ENCODE results near the gene SWAP70.

Gene SWAP70

GRCh38 chr11:9796266-9796665 is 132.4 kb downstream of the SWAP70 start:
- H3K27ac ChIP-seq (ENCODE audit: low read depth, low read length), result no peak overlapping the region
- H3K4me1 ChIP-seq (ENCODE audit: control insufficient read depth, insufficient read depth, low read length), result peaks cover 1% of the 10 kb centered on the region; the same call in 1 of the 2 replicates
- no peaks in the 10 kb centered on the region for H3K36me3 ChIP-seq (ENCODE audit: control insufficient read depth, insufficient read depth, low read length)
- H3K4me3 ChIP-seq (ENCODE audit: low read depth, low read length), result no peak overlapping the region
- no peaks in the 10 kb centered on the region for H3K27me3 ChIP-seq (ENCODE audit: control insufficient read depth, insufficient read depth, low read length)
- no peaks in the 10 kb centered on the region for H3K9me3 ChIP-seq (ENCODE audit: control insufficient read depth, insufficient read depth, low read length)
- H3K9ac ChIP-seq (ENCODE audit: low read depth, low read length), result no peak overlapping the region

GRCh38 chr11:9796854-9797253 is 133.0 kb downstream of the SWAP70 start:
- Histone ChIP-seq H3K27me3 (ENCODE audit: control insufficient read depth, insufficient read depth, low read length) (no peaks in the 10 kb centered on the region), H3K4me3 (ENCODE audit: low read depth, low read length) (no peak overlapping the region), H3K36me3 (ENCODE audit: control insufficient read depth, insufficient read depth, low read length) (no peaks in the 10 kb centered on the region), H3K27ac (ENCODE audit: low read depth, low read length) (no peak overlapping the region), H3K9me3 (ENCODE audit: control insufficient read depth, insufficient read depth, low read length) (no peaks in the 10 kb centered on the region), H3K9ac (ENCODE audit: low read depth, low read length) (no peak overlapping the region), H3K4me1 (ENCODE audit: control insufficient read depth, insufficient read depth, low read length) (peaks cover 7% of the 10 kb centered on the region)

GRCh38 chr11:9797300-9797699 is 133.4 kb downstream of the SWAP70 start:
- H3K4me3 ChIP-seq (ENCODE audit: low read depth, low read length), result no peak overlapping the region
- no peaks in the 10 kb centered on the region for H3K27me3 ChIP-seq (ENCODE audit: control insufficient read depth, insufficient read depth, low read length)
- no peak overlapping the region for H3K27ac ChIP-seq (ENCODE audit: low read depth, low read length)
- no peak overlapping the region for H3K9ac ChIP-seq (ENCODE audit: low read depth, low read length)
- no peaks in the 10 kb centered on the region for H3K9me3 ChIP-seq (ENCODE audit: control insufficient read depth, insufficient read depth, low read length)
- H3K36me3 ChIP-seq (ENCODE audit: control insufficient read depth, insufficient read depth, low read length), result no peaks in the 10 kb centered on the region
- H3K4me1 ChIP-seq (ENCODE audit: control insufficient read depth, insufficient read depth, low read length), result peaks cover 11% of the 10 kb centered on the region

GRCh38 chr11:9799886-9800285 is 136.0 kb downstream of the SWAP70 start:
- no peak overlapping the region for H3K27ac ChIP-seq (ENCODE audit: low read depth, low read length)
- no peak overlapping the region for H3K9ac ChIP-seq (ENCODE audit: low read depth, low read length)
- peaks cover 30% of the 10 kb centered on the region for H3K4me1 ChIP-seq (ENCODE audit: control insufficient read depth, insufficient read depth, low read length)
- no peaks in the 10 kb centered on the region for H3K9me3 ChIP-seq (ENCODE audit: control insufficient read depth, insufficient read depth, low read length)
- H3K27me3 ChIP-seq (ENCODE audit: control insufficient read depth, insufficient read depth, low read length), result no peaks in the 10 kb centered on the region
- no peak overlapping the region for H3K4me3 ChIP-seq (ENCODE audit: low read depth, low read length)
- H3K36me3 ChIP-seq (ENCODE audit: control insufficient read depth, insufficient read depth, low read length), result no peaks in the 10 kb centered on the region

- H3K4me1 ChIP-seq (ENCODE audit: control insufficient read depth, insufficient read depth, low read length), result peaks cover 30% of the 10 kb centered on the region
- peak overlapping the region; percentile 86 for H3K27ac ChIP-seq (ENCODE audit: low read depth, low read length)
- H3K36me3 ChIP-seq (ENCODE audit: control insufficient read depth, insufficient read depth, low read length), result peaks cover 1% of the 10 kb centered on the region
- H3K9ac ChIP-seq (ENCODE audit: low read depth, low read length), result peak overlapping the region; percentile 65; the same call in 1 of the 2 replicates
- no peaks in the 10 kb centered on the region for H3K9me3 ChIP-seq (ENCODE audit: control insufficient read depth, insufficient read depth, low read length)
- no peaks in the 10 kb centered on the region for H3K27me3 ChIP-seq (ENCODE audit: control insufficient read depth, insufficient read depth, low read length)
- no peak overlapping the region for H3K4me3 ChIP-seq (ENCODE audit: low read depth, low read length)
Measured at GRCh38 chr11:9802291-9802861, 138.5 kb downstream of the SWAP70 start.
